Measurements from ENCODE around the gene PCNX1.

PCNX1 gene

GRCh38 chr14:70882776-70883492 is 24.3 kb upstream of the PCNX1 start:
- H3K36me3 Mint-ChIP-seq (ENCODE audit: low read depth), result no peaks in the 10 kb centered on the region

GRCh38 chr14:70884595-70885342 is 22.5 kb upstream of the PCNX1 start:
- Mint-ChIP-seq H3K4me1 (ENCODE audit: low read depth) (peaks cover 83% of the 10 kb centered on the region), H3K36me3 (ENCODE audit: low read depth) (no peaks in the 10 kb centered on the region), H3K27ac (peak overlapping the region; percentile 33), H3K9me3 (no peaks in the 10 kb centered on the region), H3K4me3 (no peak overlapping the region), H3K27me3 (peaks cover 63% of the 10 kb centered on the region)
- intact Hi-C loops (cut with micrococcal nuclease), result loop anchor here (10.0 kb wide), 2 partner anchors 60 to 190 kb away; no protein-coding TSS in a partner anchor

More at GRCh38 chr14:70882776-70883492, 24.3 kb upstream of the PCNX1 start:
- peaks cover 82% of the 10 kb centered on the region for H3K4me1 Mint-ChIP-seq (ENCODE audit: low read depth)
- no peaks in the 10 kb centered on the region for H3K9me3 Mint-ChIP-seq
- intact Hi-C loops (cut with micrococcal nuclease), result loop anchor here (10.0 kb wide), 2 partner anchors 58 to 188 kb away; no protein-coding TSS in a partner anchor
- peak overlapping the region; percentile 13 for H3K4me3 Mint-ChIP-seq
- peak overlapping the region; percentile 75 for H3K27ac Mint-ChIP-seq
- peaks cover 59% of the 10 kb centered on the region for H3K27me3 Mint-ChIP-seq

- Mint-ChIP-seq H3K36me3 (ENCODE audit: low read depth) (no peaks in the 10 kb centered on the region), H3K9me3 (no peaks in the 10 kb centered on the region), H3K4me3 (no peak overlapping the region), H3K27ac (no peak overlapping the region), H3K4me1 (ENCODE audit: low read depth) (peaks cover 78% of the 10 kb centered on the region), H3K27me3 (peaks cover 65% of the 10 kb centered on the region)
- intact Hi-C loops (cut with micrococcal nuclease), result loop anchor here (10.0 kb wide), 2 partner anchors 61 to 191 kb away; no protein-coding TSS in a partner anchor
Observed at GRCh38 chr14:70885343-70886022, 21.8 kb upstream of the PCNX1 start.

GRCh38 chr14:70886421-70887206 is 20.6 kb upstream of the PCNX1 start:
- Mint-ChIP-seq H3K27ac (peak overlapping the region; percentile 79), H3K4me3 (peak overlapping the region; percentile 47), H3K27me3 (peaks cover 65% of the 10 kb centered on the region), H3K4me1 (ENCODE audit: low read depth) (peaks cover 67% of the 10 kb centered on the region), H3K36me3 (ENCODE audit: low read depth) (no peaks in the 10 kb centered on the region), H3K9me3 (no peaks in the 10 kb centered on the region)
- intact Hi-C loops (cut with micrococcal nuclease), result loop anchor here (10.0 kb wide), 2 partner anchors 62 to 192 kb away; no protein-coding TSS in a partner anchor

- intact Hi-C loops (cut with micrococcal nuclease), result loop anchor here (10.0 kb wide), 2 partner anchors 62 to 192 kb away; no protein-coding TSS in a partner anchor
- H3K9me3 Mint-ChIP-seq, result no peaks in the 10 kb centered on the region
- peaks cover 71% of the 10 kb centered on the region for H3K27me3 Mint-ChIP-seq
- peaks cover 60% of the 10 kb centered on the region for H3K4me1 Mint-ChIP-seq (ENCODE audit: low read depth)
- H3K4me3 Mint-ChIP-seq, result peak overlapping the region; percentile 47
- H3K36me3 Mint-ChIP-seq (ENCODE audit: low read depth), result no peaks in the 10 kb centered on the region
- peak overlapping the region; percentile 79 for H3K27ac Mint-ChIP-seq
Observed at GRCh38 chr14:70887207-70887681, 20.0 kb upstream of the PCNX1 start.

GRCh38 chr14:70887737-70888499 is 19.3 kb upstream of the PCNX1 start:
- H3K4me3 Mint-ChIP-seq, result peak overlapping the region; percentile 47
- peaks cover 74% of the 10 kb centered on the region for H3K27me3 Mint-ChIP-seq
- peak overlapping the region; percentile 79 for H3K27ac Mint-ChIP-seq
- no peaks in the 10 kb centered on the region for H3K9me3 Mint-ChIP-seq
- H3K4me1 Mint-ChIP-seq (ENCODE audit: low read depth), result peaks cover 53% of the 10 kb centered on the region
- H3K36me3 Mint-ChIP-seq (ENCODE audit: low read depth), result no peaks in the 10 kb centered on the region
- intact Hi-C loops (cut with micrococcal nuclease), result loop anchor here (10.0 kb wide), 2 partner anchors 63 to 193 kb away; no protein-coding TSS in a partner anchor

DNA sequence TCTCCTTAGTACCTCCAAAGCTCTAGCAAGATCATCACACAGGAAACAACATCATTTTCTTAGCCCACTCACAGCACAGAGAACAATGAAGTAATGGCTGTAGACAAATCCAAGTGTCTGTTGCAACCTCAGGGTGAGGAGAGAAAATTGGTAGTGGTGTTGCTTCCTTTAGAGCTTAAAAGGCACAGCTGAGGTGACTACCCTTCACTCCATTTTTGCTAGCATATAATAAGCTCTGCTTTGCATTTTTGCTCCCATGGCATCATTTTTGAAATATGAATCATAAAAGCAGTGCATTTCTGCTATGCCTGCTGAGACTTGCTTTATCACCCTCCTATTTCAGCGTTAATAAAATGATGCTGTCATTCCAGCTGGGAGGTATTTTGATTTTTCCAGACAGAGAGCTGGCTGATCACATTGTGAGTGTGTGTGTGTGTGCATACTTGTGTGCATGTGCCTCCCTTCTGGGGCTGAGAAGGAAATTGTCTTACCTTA is 18.5 kb upstream of the PCNX1 start:
- Mint-ChIP-seq H3K27me3 (peaks cover 79% of the 10 kb centered on the region), H3K4me1 (ENCODE audit: low read depth) (peaks cover 46% of the 10 kb centered on the region), H3K9me3 (no peaks in the 10 kb centered on the region), H3K4me3 (no peak overlapping the region), H3K27ac (no peak overlapping the region), H3K36me3 (ENCODE audit: low read depth) (no peaks in the 10 kb centered on the region)
- intact Hi-C loops (cut with micrococcal nuclease), result loop anchor here (10.0 kb wide), 2 partner anchors 64 to 194 kb away; no protein-coding TSS in a partner anchor

DNA sequence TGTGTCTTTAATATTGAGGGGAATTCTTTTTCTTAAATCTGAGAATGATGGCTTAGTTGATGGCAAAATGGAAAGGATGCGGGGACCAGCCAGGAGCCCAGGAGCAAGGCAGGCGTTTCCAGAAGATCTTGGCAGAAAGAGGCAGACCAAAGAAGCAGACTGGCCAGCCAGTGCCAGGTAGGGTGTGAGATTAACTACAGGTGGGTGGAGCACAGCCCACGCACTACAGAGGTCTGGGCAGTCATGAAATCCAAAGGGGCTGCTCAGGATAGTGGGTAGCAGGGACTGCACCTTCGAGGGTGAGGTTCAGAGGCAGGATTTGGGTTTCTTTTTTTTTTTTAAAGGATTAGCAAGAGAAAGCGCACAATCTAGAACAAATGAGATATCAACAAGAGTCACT is 17.7 kb upstream of the PCNX1 start:
- Mint-ChIP-seq H3K27ac (no peak overlapping the region), H3K4me1 (ENCODE audit: low read depth) (peaks cover 46% of the 10 kb centered on the region), H3K9me3 (no peaks in the 10 kb centered on the region), H3K27me3 (peaks cover 79% of the 10 kb centered on the region), H3K36me3 (ENCODE audit: low read depth) (no peaks in the 10 kb centered on the region), H3K4me3 (no peak overlapping the region)
- intact Hi-C loops (cut with micrococcal nuclease), result loop anchor here (10.0 kb wide), 2 partner anchors 65 to 195 kb away; no protein-coding TSS in a partner anchor

GRCh38 chr14:70890826-70891659 is 16.2 kb upstream of the PCNX1 start:
- no peak overlapping the region for H3K4me3 Mint-ChIP-seq

DNA sequence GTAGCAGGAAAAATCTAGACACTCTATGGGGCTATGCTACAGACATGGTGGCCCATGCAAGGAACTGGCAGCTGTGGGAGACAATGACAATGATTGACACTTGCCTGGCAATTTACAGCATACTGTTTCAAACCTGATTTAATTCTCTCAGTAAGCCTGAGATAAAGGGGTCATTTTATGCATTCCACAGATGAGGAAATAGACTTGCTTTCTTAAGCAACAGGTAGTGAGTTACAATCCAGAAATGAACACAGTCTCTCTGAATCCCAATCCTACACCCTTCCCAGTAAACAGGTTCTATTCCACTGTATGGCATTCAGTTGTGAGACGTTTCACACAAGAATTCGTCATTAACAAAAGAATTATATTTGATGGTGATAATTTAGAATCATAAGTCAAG is 15.5 kb upstream of the PCNX1 start:
- Mint-ChIP-seq H3K4me3 (no peak overlapping the region), H3K27me3 (peaks cover 67% of the 10 kb centered on the region), H3K27ac (no peak overlapping the region), H3K4me1 (ENCODE audit: low read depth) (peaks cover 32% of the 10 kb centered on the region), H3K36me3 (ENCODE audit: low read depth) (no peaks in the 10 kb centered on the region), H3K9me3 (peaks cover 7% of the 10 kb centered on the region)
- intact Hi-C loops (cut with micrococcal nuclease), result no loop called here

More at GRCh38 chr14:70890826-70891659, 16.2 kb upstream of the PCNX1 start:
- Mint-ChIP-seq H3K36me3 (ENCODE audit: low read depth) (no peaks in the 10 kb centered on the region), H3K9me3 (peaks cover under 1% of the 10 kb centered on the region), H3K4me1 (ENCODE audit: low read depth) (peaks cover 39% of the 10 kb centered on the region), H3K27ac (no peak overlapping the region), H3K27me3 (peaks cover 70% of the 10 kb centered on the region)
- intact Hi-C loops (cut with micrococcal nuclease), result no loop called here

DNA sequence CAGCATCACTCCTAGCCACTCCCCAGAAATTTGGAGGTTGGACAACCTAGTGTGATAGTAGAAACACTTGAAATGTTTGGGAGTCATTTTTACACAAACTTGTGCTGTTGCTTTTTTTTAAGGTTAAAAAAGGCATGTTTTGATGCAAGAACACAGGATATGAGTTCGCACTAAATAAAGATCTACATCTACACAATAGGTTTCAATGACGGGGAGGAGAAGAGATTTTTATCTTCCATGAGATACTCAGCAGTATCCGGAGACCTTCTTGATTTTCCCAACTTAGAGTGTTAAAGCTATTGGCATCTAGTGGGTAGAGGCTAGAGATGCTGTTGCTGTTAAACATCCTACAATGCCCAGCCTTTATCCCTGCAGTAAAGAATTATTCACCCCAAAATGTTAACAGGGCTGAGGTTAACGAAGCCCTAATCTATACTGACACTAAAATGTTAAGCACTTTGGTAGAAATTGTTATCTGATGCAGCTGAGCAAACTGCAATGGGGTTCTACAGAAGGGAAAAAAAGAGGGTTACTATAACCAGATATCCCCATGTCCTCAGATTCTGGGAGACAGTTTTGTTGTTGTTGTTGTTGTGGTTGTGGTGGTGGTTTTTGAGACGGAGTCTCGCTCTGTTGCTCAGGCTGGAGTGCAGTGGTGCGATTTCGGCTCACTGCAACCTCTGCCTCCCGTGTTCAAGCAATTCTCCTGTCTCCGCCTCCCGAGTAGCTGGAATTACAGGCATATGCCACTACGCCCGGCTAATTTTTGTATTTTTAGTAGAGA is 14.0 kb upstream of the PCNX1 start:
- Mint-ChIP-seq H3K4me1 (ENCODE audit: low read depth) (peaks cover 21% of the 10 kb centered on the region), H3K27me3 (peaks cover 72% of the 10 kb centered on the region), H3K27ac (no peak overlapping the region), H3K4me3 (no peak overlapping the region), H3K36me3 (ENCODE audit: low read depth) (no peaks in the 10 kb centered on the region), H3K9me3 (peaks cover 8% of the 10 kb centered on the region)
- intact Hi-C loops (cut with micrococcal nuclease), result no loop called here
